T-helper 1 cell (primary cell): ENCODE measurements around the gene CYP2W1.
"Not testable (repeated sequence)": the region's sequence is repeated elsewhere in the genome, so short reads cannot be mapped to it uniquely, and the experiment has no call there.

Source experiments
- DNase-seq, 5 donors: peaks; one replicate each; pipeline ENCODE4 v3.0.0-alpha.2; 2012 to 2020

The CYP2W1 gene

GRCh38 chr7:999941-1000935 is 17.3 kb downstream of the CYP2W1 start:
- no peak for DNase-seq

GRCh38 chr7:1001069-1001770 is 18.2 kb downstream of the CYP2W1 start:
- DNase-seq = not testable (repeated sequence)

GRCh38 chr7:1002026-1002425 is 19.0 kb downstream of the CYP2W1 start:
- DNase-seq = not testable (repeated sequence)

GRCh38 chr7:1002445-1002844 is 19.5 kb downstream of the CYP2W1 start:
- DNase-seq = not testable (repeated sequence)

- no peak for DNase-seq
These were observed 21.3 kb downstream of the CYP2W1 start for GRCh38 chr7:1004018-1004852.

GRCh38 chr7:1005303-1005702 is 22.3 kb downstream of the CYP2W1 start:
- DNase-seq = no peak

- DNase-seq = no peak
These were observed 24.9 kb downstream of the CYP2W1 start for GRCh38 chr7:1007901-1008300.

- no peak for DNase-seq
These were observed 25.9 kb downstream of the CYP2W1 start for GRCh38 chr7:1008733-1009363.

GRCh38 chr7:1009747-1010146 is 26.8 kb downstream of the CYP2W1 start:
- no peak for DNase-seq

- no peak for DNase-seq
These were observed 27.2 kb downstream of the CYP2W1 start for GRCh38 chr7:1010226-1010625.

- no peak for DNase-seq
These were observed 28.5 kb downstream of the CYP2W1 start for GRCh38 chr7:1011297-1012003.

- no peak for DNase-seq
These were observed 29.2 kb downstream of the CYP2W1 start for GRCh38 chr7:1012004-1012715.

- DNase-seq = no peak
These were observed 29.7 kb downstream of the CYP2W1 start for GRCh38 chr7:1012716-1013095.

- DNase-seq = no peak
These were observed 30.6 kb downstream of the CYP2W1 start for GRCh38 chr7:1013581-1013980.

- no peak for DNase-seq
These were observed 31.7 kb downstream of the CYP2W1 start for GRCh38 chr7:1014681-1015080.

- DNase-seq = no peak
These were observed 32.5 kb downstream of the CYP2W1 start for GRCh38 chr7:1015196-1016121.

- DNase-seq = no peak
These were observed 33.9 kb downstream of the CYP2W1 start for GRCh38 chr7:1016577-1017531.

GRCh38 chr7:1017586-1018333 is 34.8 kb downstream of the CYP2W1 start:
- DNase-seq = no peak
